ENCODE results near the gene TRDMT1.
A peak's percentile ranks its signal among the peaks of the same experiment; 100 is the strongest.

TRDMT1 gene

DNA sequence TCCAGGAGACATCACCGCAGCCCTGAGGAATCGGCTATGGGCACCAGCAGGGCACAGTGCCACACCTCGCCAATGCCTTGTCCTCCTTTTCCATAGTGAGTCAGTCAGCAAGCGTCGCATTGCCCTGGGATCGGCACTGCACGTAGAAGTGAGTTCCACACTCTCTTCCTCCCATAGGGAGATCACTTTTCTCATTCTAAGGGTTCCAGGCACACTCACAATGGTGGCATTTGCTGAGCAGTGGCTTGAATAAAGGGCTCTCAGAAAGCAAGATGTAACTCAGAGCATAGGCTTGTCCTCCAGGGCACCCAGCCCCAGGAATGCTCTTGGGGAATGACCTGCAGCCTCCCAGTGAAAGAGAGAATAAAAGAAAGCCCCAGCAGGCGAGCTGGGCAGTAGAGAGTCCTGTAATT lies 25.4 kb upstream of the TRDMT1 start:
- Mint-ChIP-seq H3K27me3 (no peaks in the 10 kb centered on the region), H3K27ac (peak overlapping the region; percentile 100), H3K36me3 (ENCODE audit: low read depth) (peaks cover 41% of the 10 kb centered on the region), H3K9me3 (no peaks in the 10 kb centered on the region), H3K4me3 (peak overlapping the region; percentile 93), H3K4me1 (ENCODE audit: low read depth) (peaks cover 58% of the 10 kb centered on the region)
- intact Hi-C loops (cut with micrococcal nuclease), result loop anchor here (10.0 kb wide), 1 partner anchor 132 kb away; no protein-coding TSS in a partner anchor

DNA sequence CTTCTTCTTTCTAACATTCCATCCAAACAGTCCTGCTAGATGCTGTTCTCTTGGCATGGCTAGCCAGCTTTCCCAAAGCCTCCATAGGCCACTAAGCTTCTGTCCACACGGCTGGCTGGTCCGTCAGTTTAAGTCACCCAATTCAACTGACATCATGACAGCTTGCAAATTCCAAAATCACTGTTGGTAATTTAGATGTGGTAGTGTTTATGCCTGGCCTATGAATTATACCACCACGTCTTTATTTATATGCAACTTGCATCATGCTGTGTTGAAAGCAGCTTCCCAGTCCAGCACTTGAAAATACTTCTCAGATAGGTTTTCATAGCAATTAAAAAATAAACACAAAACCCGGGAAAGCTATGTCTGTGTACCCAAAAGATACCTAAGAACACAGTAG lies 24.3 kb upstream of the TRDMT1 start:
- Mint-ChIP-seq H3K36me3 (ENCODE audit: low read depth) (peaks cover 30% of the 10 kb centered on the region), H3K4me1 (ENCODE audit: low read depth) (peaks cover 63% of the 10 kb centered on the region), H3K9me3 (no peaks in the 10 kb centered on the region), H3K27ac (peak overlapping the region; percentile 100), H3K27me3 (no peaks in the 10 kb centered on the region), H3K4me3 (peak overlapping the region; percentile 2)
- intact Hi-C loops (cut with micrococcal nuclease), result loop anchor here (10.0 kb wide), 1 partner anchor 131 kb away; no protein-coding TSS in a partner anchor

GRCh38 chr10:17222329-17222728 lies 20.9 kb upstream of the TRDMT1 start:
- Mint-ChIP-seq H3K4me3 (peak overlapping the region; percentile 4), H3K27me3 (no peaks in the 10 kb centered on the region), H3K27ac (peak overlapping the region; percentile 77), H3K36me3 (ENCODE audit: low read depth) (no peaks in the 10 kb centered on the region), H3K4me1 (ENCODE audit: low read depth) (peaks cover 72% of the 10 kb centered on the region), H3K9me3 (no peaks in the 10 kb centered on the region)
- intact Hi-C loops (cut with micrococcal nuclease), result loop anchor here (10.0 kb wide), 1 partner anchor 128 kb away; no protein-coding TSS in a partner anchor

DNA sequence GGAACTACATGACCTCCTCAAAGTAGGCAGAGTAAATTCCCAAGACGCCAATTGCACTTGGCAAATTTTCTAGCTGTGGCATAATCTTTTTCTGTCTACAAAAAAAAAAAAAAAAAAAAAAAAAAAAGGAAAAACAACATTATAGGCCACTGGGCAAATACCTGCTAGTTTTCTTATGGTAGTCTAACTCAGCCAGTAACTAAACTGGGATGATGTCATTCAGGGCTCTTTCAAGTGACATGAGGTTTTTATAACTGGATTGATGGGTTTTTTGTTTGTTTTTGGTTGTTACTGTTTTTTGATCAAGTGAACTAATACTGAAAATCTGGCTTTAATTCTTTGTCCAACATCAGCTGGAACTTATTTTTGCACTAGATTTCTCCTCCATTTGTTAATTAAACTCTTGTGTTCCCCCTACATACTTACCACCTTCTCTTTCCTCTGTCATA lies 19.2 kb upstream of the TRDMT1 start:
- H3K27me3 Mint-ChIP-seq, result no peaks in the 10 kb centered on the region
- H3K9me3 Mint-ChIP-seq, result no peaks in the 10 kb centered on the region
- no peaks in the 10 kb centered on the region for H3K36me3 Mint-ChIP-seq (ENCODE audit: low read depth)
- H3K4me3 Mint-ChIP-seq, result no peak overlapping the region
- peak overlapping the region; percentile 70 for H3K27ac Mint-ChIP-seq
- intact Hi-C loops (cut with micrococcal nuclease), result loop anchor here (10.0 kb wide), 1 partner anchor 126 kb away; no protein-coding TSS in a partner anchor
- H3K4me1 Mint-ChIP-seq (ENCODE audit: low read depth), result peaks cover 64% of the 10 kb centered on the region

DNA sequence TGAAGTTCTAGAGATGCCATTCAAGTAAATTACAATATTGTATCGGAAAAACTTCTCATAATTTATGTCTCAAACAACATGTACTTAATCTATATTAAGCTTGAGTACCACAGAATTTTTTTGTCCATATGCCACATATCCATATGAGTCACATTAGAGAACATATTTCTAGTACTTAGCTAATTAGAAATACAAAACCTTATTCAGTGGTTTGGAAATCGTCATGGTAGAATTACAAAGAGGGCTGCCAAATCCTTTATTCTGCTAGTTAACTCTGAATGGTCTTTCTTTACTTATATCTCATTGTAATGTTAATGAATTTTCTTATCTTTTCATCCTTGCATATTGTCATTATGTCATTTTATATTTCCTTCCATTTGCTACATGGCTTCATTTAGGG lies 17.6 kb upstream of the TRDMT1 start:
- H3K27me3 Mint-ChIP-seq, result no peaks in the 10 kb centered on the region
- H3K36me3 Mint-ChIP-seq (ENCODE audit: low read depth), result no peaks in the 10 kb centered on the region
- intact Hi-C loops (cut with micrococcal nuclease), result no loop called here
- no peaks in the 10 kb centered on the region for H3K9me3 Mint-ChIP-seq
- peaks cover 58% of the 10 kb centered on the region for H3K4me1 Mint-ChIP-seq (ENCODE audit: low read depth)
- H3K27ac Mint-ChIP-seq, result no peak overlapping the region
- no peak overlapping the region for H3K4me3 Mint-ChIP-seq

DNA sequence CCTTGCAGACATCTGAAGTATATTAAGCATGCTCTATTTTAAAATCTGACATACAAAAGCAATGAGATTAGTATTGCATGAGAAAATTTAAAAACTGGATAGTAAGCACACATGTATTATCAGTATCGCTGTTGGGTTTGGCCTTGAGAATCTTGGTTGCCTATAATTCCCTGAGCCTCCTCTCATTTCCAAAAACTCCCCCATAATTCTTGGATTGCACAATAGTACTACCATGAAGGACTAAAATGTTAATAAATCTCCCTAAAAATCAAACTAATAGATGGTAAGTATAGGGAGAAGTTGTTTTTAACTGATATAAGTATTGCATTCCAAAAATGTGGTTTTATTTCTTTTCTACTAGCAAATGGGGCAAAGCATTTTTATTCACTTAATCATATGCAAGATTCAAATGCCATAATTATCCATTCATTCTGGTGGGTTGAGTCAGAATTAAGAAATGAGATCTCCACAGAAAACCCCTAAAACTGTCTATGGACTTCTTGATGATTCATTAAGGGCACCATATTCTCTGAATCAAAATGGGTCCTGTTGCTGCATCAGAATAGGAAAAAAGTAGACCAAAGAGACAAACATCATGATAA lies 16.3 kb upstream of the TRDMT1 start:
- Mint-ChIP-seq H3K9me3 (no peaks in the 10 kb centered on the region), H3K4me1 (ENCODE audit: low read depth) (peaks cover 58% of the 10 kb centered on the region), H3K36me3 (ENCODE audit: low read depth) (no peaks in the 10 kb centered on the region), H3K27ac (peak overlapping the region; percentile 96), H3K4me3 (no peak overlapping the region), H3K27me3 (no peaks in the 10 kb centered on the region)
- intact Hi-C loops (cut with micrococcal nuclease), result no loop called here

GRCh38 chr10:17216901-17217395 lies 15.5 kb upstream of the TRDMT1 start:
- Mint-ChIP-seq H3K4me1 (ENCODE audit: low read depth) (peaks cover 58% of the 10 kb centered on the region), H3K36me3 (ENCODE audit: low read depth) (no peaks in the 10 kb centered on the region), H3K27ac (peak overlapping the region; percentile 96), H3K4me3 (no peak overlapping the region), H3K9me3 (no peaks in the 10 kb centered on the region), H3K27me3 (no peaks in the 10 kb centered on the region)
- intact Hi-C loops (cut with micrococcal nuclease), result loop anchor here (1.0 kb wide), 3 partner anchors 11 to 193 kb away; partner anchors contain the start of genes TRDMT1 and VIM

- intact Hi-C loops (cut with micrococcal nuclease), result loop anchor here (1.0 kb wide), 3 partner anchors 12 to 192 kb away; partner anchors contain the start of genes TRDMT1 and VIM
- H3K4me3 Mint-ChIP-seq, result no peak overlapping the region
Observed at GRCh38 chr10:17216217-17216900, 14.9 kb upstream of the TRDMT1 start.

GRCh38 chr10:17215782-17216122 lies 14.3 kb upstream of the TRDMT1 start:
- H3K4me3 Mint-ChIP-seq, result no peak overlapping the region
- H3K9me3 Mint-ChIP-seq, result no peaks in the 10 kb centered on the region
- H3K27me3 Mint-ChIP-seq, result no peaks in the 10 kb centered on the region
- H3K4me1 Mint-ChIP-seq (ENCODE audit: low read depth), result peaks cover 55% of the 10 kb centered on the region
- peak overlapping the region; percentile 96 for H3K27ac Mint-ChIP-seq
- H3K36me3 Mint-ChIP-seq (ENCODE audit: low read depth), result no peaks in the 10 kb centered on the region
- intact Hi-C loops (cut with micrococcal nuclease), result loop anchor here (1.0 kb wide), 3 partner anchors 13 to 191 kb away; partner anchors contain the start of genes TRDMT1 and VIM

More at GRCh38 chr10:17216217-17216900, 14.9 kb upstream of the TRDMT1 start:
- Mint-ChIP-seq H3K4me1 (ENCODE audit: low read depth) (peaks cover 59% of the 10 kb centered on the region), H3K36me3 (ENCODE audit: low read depth) (no peaks in the 10 kb centered on the region), H3K27me3 (no peaks in the 10 kb centered on the region), H3K9me3 (no peaks in the 10 kb centered on the region), H3K27ac (peak overlapping the region; percentile 96)

DNA sequence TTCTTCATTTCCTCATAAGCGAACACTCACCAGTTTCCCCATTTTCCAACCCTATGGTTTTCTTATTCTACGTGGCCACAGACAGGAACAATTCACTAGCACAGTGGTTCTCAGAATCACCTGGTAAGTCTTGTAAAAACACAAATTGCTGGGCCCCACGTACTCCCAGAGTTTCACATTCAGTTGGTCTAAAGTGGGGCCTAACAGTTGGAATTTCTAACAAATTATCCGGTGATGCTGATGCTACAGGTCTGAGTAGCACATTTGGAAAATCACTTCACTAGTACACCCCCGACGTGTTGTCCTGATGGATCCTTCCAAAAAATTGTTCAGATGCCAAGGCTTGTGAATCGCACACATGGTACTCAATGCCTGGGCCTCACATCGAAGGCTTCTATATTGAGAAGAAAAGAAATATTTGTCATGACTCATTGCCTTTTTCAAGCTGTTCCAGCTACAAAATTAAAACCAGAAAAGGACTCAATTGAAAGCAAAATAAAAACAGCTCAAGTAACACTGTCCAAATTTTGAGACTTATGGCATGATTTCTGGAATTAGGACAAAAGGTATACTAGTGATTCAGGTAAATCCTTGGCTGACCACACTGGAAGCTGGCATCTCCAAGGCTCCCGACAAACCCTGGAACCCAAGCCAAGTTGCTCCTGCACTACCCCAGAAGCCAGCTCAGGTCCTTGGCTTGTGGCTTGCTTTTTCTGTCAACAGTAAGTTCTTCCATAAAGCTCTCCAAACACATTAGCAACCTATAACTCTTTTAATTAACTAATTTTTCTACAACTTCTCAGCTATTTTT lies 13.7 kb upstream of the TRDMT1 start:
- Mint-ChIP-seq H3K4me3 (peak overlapping the region; percentile 6), H3K4me1 (ENCODE audit: low read depth) (peaks cover 51% of the 10 kb centered on the region), H3K9me3 (no peaks in the 10 kb centered on the region), H3K27ac (peak overlapping the region; percentile 96), H3K36me3 (ENCODE audit: low read depth) (no peaks in the 10 kb centered on the region), H3K27me3 (no peaks in the 10 kb centered on the region)
- intact Hi-C loops (cut with micrococcal nuclease), result no loop called here

- Mint-ChIP-seq H3K27me3 (no peaks in the 10 kb centered on the region), H3K4me1 (ENCODE audit: low read depth) (peaks cover 50% of the 10 kb centered on the region), H3K36me3 (ENCODE audit: low read depth) (no peaks in the 10 kb centered on the region), H3K9me3 (no peaks in the 10 kb centered on the region), H3K27ac (peak overlapping the region; percentile 96), H3K4me3 (no peak overlapping the region)
- intact Hi-C loops (cut with micrococcal nuclease), result no loop called here
Observed at GRCh38 chr10:17214526-17214925, 13.1 kb upstream of the TRDMT1 start.

GRCh38 chr10:17213646-17214349 lies 12.3 kb upstream of the TRDMT1 start:
- Mint-ChIP-seq H3K4me1 (ENCODE audit: low read depth) (peaks cover 54% of the 10 kb centered on the region), H3K9me3 (no peaks in the 10 kb centered on the region), H3K27me3 (no peaks in the 10 kb centered on the region), H3K27ac (peak overlapping the region; percentile 71), H3K36me3 (ENCODE audit: low read depth) (no peaks in the 10 kb centered on the region), H3K4me3 (no peak overlapping the region)
- intact Hi-C loops (cut with micrococcal nuclease), result no loop called here

DNA sequence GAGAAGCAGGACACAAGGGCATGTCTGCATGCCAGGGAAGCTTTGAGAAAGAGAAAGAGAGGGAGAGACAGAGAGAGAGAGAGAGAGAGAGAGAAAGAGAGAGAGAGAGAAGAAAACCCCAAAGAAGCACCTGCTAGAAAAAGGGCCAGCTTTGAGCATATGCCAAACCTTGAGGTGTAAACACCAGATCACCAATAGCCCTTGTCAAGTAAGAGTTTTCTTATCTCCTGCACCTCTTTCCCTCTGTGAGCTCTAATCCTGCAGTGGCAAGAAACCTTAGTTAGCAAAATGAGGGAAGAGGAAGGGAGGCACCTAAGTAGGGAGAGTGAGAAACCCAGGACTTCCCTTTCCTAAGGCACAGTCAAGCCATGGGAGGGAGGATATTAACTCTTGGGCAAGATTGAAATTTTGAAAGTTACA lies 11.3 kb upstream of the TRDMT1 start:
- H3K27ac Mint-ChIP-seq, result peak overlapping the region; percentile 71
- peak overlapping the region; percentile 66 for H3K4me3 Mint-ChIP-seq
- H3K27me3 Mint-ChIP-seq, result no peaks in the 10 kb centered on the region
- H3K36me3 Mint-ChIP-seq (ENCODE audit: low read depth), result no peaks in the 10 kb centered on the region
- H3K9me3 Mint-ChIP-seq, result no peaks in the 10 kb centered on the region
- H3K4me1 Mint-ChIP-seq (ENCODE audit: low read depth), result peaks cover 55% of the 10 kb centered on the region
- intact Hi-C loops (cut with micrococcal nuclease), result no loop called here
